ENCODE results near the gene LHX4.

DNA sequence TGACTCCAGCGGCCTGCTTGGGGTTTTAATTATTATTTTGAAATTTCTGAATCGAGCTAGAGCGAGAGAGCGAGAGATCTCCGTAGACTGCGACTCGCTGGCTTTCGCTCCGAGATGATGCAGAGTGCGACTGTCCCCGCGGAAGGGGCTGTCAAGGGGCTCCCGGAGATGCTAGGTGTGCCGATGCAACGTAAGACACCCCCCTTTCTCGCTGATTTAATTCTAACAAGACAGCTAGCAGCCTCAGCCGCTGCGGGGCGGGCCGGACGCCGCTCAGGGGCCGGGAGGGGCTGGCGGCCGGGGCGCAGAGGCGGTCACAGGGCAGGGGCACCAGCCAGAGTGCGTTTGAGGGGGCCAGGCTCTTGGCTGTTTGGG is 339 bp downstream of the LHX4 start:
- TF ChIP-seq CTCF (IDR thresholded peaks at IDR 0.05; ENCODE audit: low read depth, low read length, missing input control) (no peak), GABPA (IDR thresholded peaks at IDR 0.05 in 1 of 2, conservative IDR thresholded peaks at IDR 0.05 in 1 of 2) (no peak), EGR1 (IDR thresholded peaks at IDR 0.05; ENCODE audit: low read depth in 2 of 2) (no peak), RAD21 (IDR thresholded peaks at IDR 0.05) (no peak), YY1 (IDR thresholded peaks at IDR 0.05) (no peak), FOXA2 (IDR thresholded peaks at IDR 0.05) (no peak), RXRA (IDR thresholded peaks at IDR 0.05) (no peak), FOXA1 (IDR thresholded peaks at IDR 0.05) (no peak), MAX (IDR thresholded peaks at IDR 0.05) (no peak), SP1 (IDR thresholded peaks at IDR 0.05) (no peak), TAF1 (conservative IDR thresholded peaks at IDR 0.05) (no peak), NR2F2 (IDR thresholded peaks at IDR 0.05) (no peak)
- TF ChIP-seq, protein P1, sequence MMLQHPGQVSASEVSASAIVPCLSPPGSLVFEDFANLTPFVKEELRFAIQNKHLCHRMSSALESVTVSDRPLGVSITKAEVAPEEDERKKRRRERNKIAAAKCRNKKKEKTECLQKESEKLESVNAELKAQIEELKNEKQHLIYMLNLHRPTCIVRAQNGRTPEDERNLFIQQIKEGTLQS (IDR thresholded peaks at IDR 0.05), result no peak
- TF ChIP-seq, protein P2, sequence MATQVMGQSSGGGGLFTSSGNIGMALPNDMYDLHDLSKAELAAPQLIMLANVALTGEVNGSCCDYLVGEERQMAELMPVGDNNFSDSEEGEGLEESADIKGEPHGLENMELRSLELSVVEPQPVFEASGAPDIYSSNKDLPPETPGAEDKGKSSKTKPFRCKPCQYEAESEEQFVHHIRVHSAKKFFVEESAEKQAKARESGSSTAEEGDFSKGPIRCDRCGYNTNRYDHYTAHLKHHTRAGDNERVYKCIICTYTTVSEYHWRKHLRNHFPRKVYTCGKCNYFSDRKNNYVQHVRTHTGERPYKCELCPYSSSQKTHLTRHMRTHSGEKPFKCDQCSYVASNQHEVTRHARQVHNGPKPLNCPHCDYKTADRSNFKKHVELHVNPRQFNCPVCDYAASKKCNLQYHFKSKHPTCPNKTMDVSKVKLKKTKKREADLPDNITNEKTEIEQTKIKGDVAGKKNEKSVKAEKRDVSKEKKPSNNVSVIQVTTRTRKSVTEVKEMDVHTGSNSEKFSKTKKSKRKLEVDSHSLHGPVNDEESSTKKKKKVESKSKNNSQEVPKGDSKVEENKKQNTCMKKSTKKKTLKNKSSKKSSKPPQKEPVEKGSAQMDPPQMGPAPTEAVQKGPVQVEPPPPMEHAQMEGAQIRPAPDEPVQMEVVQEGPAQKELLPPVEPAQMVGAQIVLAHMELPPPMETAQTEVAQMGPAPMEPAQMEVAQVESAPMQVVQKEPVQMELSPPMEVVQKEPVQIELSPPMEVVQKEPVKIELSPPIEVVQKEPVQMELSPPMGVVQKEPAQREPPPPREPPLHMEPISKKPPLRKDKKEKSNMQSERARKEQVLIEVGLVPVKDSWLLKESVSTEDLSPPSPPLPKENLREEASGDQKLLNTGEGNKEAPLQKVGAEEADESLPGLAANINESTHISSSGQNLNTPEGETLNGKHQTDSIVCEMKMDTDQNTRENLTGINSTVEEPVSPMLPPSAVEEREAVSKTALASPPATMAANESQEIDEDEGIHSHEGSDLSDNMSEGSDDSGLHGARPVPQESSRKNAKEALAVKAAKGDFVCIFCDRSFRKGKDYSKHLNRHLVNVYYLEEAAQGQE (IDR thresholded peaks at IDR 0.05), result no peak

All from liver (tissue), 3 donors.